ENCODE data around the gene MRPS9.
A peak's percentile ranks its signal among the peaks of the same experiment; 100 is the strongest.

The MRPS9 gene

GRCh38 chr2:105125920-105126319, 88.1 kb downstream of the MRPS9 start:
- no peak for DNase-seq

- no peak for DNase-seq
These were observed 88.5 kb downstream of the MRPS9 start for GRCh38 chr2:105126336-105126735.

- DNase-seq, result no peak
These were observed 89.5 kb downstream of the MRPS9 start for GRCh38 chr2:105127289-105127915.

DNA sequence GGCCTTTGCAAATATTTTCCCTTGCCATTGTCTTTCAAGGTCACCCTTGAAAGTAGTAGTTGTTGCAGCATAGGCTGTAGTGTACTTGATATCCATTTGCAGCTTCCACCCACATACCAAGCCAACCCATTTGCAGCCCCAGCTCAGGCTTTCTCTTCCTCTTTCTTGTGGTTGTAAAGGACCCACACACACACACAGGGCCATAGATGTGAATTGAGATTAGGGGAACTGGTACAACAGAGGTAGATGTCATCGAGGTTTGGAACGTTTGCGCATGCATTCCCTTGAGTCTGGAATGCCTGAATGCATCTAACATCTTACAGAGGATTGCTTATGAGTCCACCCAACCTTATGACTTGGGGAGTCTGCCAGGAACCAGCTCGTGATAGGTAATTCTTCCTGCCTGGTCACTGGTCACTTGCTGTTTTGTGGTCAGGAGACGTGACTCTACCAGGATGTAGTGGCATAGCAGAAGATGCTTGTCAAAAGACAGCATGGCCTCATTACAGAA, 91.9 kb downstream of the MRPS9 start:
- no peak for DNase-seq

DNA sequence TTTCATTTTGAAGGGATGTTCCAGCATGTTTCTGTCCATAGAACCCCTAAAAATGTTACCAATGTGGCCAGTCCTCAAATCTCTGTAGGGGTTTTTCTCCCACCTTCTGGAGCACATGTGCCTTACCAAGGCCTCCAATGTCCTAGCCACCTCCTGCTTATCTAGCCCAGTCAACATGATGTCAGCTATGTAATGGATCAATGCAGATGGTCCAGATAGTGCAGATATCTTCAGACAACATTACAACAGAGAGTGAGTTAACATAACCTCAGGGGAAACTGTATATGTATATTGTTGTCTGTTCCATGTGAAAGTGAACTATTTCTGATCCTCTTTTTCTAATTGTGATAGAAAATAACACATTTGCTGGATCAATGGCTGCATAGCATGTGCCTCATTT, 92.7 kb downstream of the MRPS9 start:
- DNase-seq, result no peak

GRCh38 chr2:105134081-105134480, 96.2 kb downstream of the MRPS9 start:
- no peak for DNase-seq

GRCh38 chr2:105135436-105135835, 97.6 kb downstream of the MRPS9 start:
- no peak for DNase-seq

GRCh38 chr2:105136394-105136793, 98.5 kb downstream of the MRPS9 start:
- DNase-seq, result no peak

DNA sequence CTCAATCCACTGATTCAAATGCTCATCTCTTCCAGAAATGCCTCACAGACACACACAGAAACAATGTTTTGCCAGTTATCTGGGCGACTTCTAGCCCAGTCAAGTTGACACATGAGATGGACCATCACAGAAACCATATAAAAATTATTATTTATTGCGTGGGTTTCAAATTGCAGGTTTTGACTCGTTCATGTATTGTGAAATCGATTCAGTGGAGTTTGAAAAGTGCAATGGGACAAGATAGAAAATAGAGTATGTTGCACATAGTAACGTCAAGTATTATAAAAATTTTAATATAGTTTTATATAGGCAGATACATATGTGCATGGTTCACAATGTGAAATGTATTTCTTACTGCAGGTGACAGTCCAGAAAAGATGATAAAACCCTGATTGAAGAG, 100.8 kb downstream of the MRPS9 start:
- DNase-seq, result no peak

GRCh38 chr2:105139556-105140239, 101.8 kb downstream of the MRPS9 start:
- no peak for DNase-seq

GRCh38 chr2:105140240-105140568, 102.3 kb downstream of the MRPS9 start:
- no peak for DNase-seq

- DNase-seq, result no peak
These were observed 103.3 kb downstream of the MRPS9 start for GRCh38 chr2:105141099-105141614.

- DNase-seq, result no peak
These were observed 104.4 kb downstream of the MRPS9 start for GRCh38 chr2:105142239-105142638.

DNA sequence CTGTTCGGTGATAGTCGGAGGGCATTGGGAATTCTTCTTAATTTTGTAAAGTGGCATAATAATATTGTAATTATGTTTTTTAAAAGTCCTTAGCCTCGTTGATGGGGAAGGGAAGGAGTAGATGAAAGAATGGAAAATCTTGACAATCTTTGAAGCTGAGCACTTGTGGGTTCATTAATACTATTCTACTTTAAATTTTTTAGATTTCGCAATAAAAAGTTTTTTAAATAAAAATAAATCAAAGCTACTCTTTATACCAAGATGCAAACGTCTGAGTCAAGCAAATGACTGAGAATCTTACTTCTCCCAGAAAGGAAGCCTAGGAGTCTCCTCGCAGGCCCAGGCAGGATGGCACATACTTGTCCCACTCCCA, 105.2 kb downstream of the MRPS9 start:
- DNase-seq, result no peak

DNA sequence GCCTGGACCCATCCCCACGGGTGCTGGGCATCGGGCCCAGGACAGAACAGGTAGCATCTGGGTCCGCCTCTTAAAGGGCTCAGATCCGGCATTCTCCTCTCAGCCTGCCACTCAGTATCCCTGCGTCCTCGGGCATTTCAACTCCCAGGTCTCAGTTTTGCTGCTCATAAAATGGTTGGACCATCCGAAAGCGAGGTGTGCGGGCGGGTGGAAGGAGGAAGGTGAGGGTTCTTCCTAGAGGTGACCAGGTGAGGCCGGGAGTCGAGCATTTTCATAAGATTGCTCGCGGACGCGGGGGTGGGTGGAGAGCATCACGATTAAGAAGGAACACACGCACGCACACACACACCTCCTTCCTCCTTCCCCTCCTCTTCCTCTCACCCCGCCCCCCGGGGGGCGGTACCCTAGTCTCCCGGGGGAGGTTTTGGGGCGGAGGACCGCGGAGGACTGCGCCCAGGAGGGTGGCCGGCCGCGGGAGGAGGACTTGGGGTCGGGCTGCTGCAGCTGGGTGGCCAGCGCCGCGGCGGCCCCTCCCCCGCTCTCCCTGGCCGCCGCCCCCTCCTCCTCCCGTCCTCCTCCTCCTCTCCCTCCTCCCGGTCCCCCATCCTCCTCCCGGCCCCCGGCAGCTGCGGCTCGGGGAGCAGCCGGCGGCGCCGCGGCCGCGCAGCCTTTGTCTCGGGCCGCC, 105.7 kb downstream of the MRPS9 start:
- DNase-seq, result peak in 1 of 5 donors; percentile 24

GRCh38 chr2:105144152-105144940, 106.5 kb downstream of the MRPS9 start:
- no peak for DNase-seq

GRCh38 chr2:105144941-105145300, 107.1 kb downstream of the MRPS9 start:
- DNase-seq, result no peak

- no peak for DNase-seq
These were observed 111.4 kb downstream of the MRPS9 start for GRCh38 chr2:105149272-105149671.
